ENCODE results near the gene ANKRD36C.
"Not testable (repeated sequence)": the region's sequence is repeated elsewhere in the genome, so short reads cannot be mapped to it uniquely, and the experiment has no call there.

ANKRD36C gene

GRCh38 chr2:96006248-96006647 lies 14.6 kb upstream of the ANKRD36C start:
- DNase-seq, result not testable (repeated sequence)

GRCh38 chr2:95992520-95993272 lies 1.1 kb upstream of the ANKRD36C start:
- DNase-seq, result peak; percentile 25

GRCh38 chr2:95992102-95992501 lies 478 bp upstream of the ANKRD36C start:
- DNase-seq, result peak; percentile 33

- not testable (repeated sequence) for DNase-seq
Observed at GRCh38 chr2:95990884-95991283, 740 bp downstream of the ANKRD36C start.

GRCh38 chr2:95951662-95952061 lies 40.0 kb downstream of the ANKRD36C start:
- DNase-seq, result not testable (repeated sequence)

- not testable (repeated sequence) for DNase-seq
Observed at GRCh38 chr2:95948039-95948438, 43.6 kb downstream of the ANKRD36C start.

- DNase-seq, result not testable (repeated sequence)
Observed at GRCh38 chr2:95939947-95940346, 51.7 kb downstream of the ANKRD36C start.

GRCh38 chr2:95930740-95931139 lies 60.9 kb downstream of the ANKRD36C start:
- DNase-seq, result not testable (repeated sequence)

GRCh38 chr2:95917007-95917406 lies 74.6 kb downstream of the ANKRD36C start:
- not testable (repeated sequence) for DNase-seq

GRCh38 chr2:95915131-95915530 lies 76.5 kb downstream of the ANKRD36C start:
- DNase-seq, result not testable (repeated sequence)

GRCh38 chr2:95911431-95911830 lies 80.2 kb downstream of the ANKRD36C start:
- DNase-seq, result not testable (repeated sequence)

- not testable (repeated sequence) for DNase-seq
Observed at GRCh38 chr2:95894443-95894842, 97.2 kb downstream of the ANKRD36C start.

GRCh38 chr2:95867929-95868328 lies 123.7 kb downstream of the ANKRD36C start:
- not testable (repeated sequence) for DNase-seq

GRCh38 chr2:95867047-95867677 lies 124.5 kb downstream of the ANKRD36C start:
- DNase-seq, result not testable (repeated sequence)

- DNase-seq, result not testable (repeated sequence)
Observed at GRCh38 chr2:95862121-95862520, 129.5 kb downstream of the ANKRD36C start.

- no peak for DNase-seq
Observed at GRCh38 chr2:95836151-95836550, 155.5 kb downstream of the ANKRD36C start.

- not testable (repeated sequence) for DNase-seq
Observed at GRCh38 chr2:95834077-95835013, 157.3 kb downstream of the ANKRD36C start.

- not testable (repeated sequence) for DNase-seq
Observed at GRCh38 chr2:95824218-95824617, 167.4 kb downstream of the ANKRD36C start.

- not testable (repeated sequence) for DNase-seq
Observed at GRCh38 chr2:95817521-95817920, 174.1 kb downstream of the ANKRD36C start.

- DNase-seq, result not testable (repeated sequence)
Observed at GRCh38 chr2:95813311-95813710, 178.3 kb downstream of the ANKRD36C start.

GRCh38 chr2:95799892-95800291 lies 191.7 kb downstream of the ANKRD36C start:
- no peak for DNase-seq

- DNase-seq, result not testable (repeated sequence)
Observed at GRCh38 chr2:95799147-95799889, 192.3 kb downstream of the ANKRD36C start.
